NT2/D1 (cell line): ENCODE measurements around the gene RNF130.

Experiments used
- YY1 ChIP-seq: IDR thresholded peaks from 2 replicates; pipeline ENCODE4 v1.6.1; 2011; ENCODE audit not compliant: insufficient read length, insufficient read depth
- ZNF274 ChIP-seq: IDR thresholded peaks from 2 replicates; pipeline ENCODE4 v1.6.1; 2011; ENCODE audit warnings: mild to moderate bottlenecking, low read depth, low read length

DNA sequence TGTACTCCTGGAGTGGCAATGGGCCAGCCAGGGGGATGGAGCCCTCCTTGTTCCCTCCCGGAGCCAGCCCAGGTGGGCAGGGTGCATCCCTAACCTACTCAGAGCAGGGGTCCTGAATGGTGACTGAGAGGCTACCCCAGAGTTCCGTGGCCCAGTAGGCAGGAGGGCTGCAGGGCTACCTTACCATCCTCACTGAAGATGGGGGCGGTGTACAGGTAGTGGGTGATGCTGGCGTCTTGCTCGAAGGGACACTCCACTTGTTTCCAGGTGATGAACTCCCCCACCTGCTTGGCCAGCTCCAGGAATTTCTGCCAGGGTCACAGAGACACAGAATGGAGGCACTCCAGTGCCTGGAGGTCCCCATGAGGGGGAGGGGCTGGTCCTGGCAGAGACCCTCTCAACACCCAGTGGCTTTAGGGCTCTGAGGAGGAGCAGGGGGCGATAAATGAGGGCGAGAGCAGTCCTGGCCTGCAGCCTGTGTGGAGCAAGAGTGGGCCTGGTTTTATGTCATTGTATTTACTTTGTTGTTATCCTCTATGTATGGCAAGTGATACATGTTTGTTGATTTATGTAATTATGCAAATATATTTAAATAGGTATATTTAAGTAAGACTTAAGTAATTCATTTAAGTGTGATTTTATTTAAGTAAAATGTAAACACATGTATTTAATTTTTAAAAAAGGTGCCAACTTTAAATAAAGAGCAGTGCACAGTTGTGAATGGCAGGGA, 39.9 kb upstream of the RNF130 start:
- TF ChIP-seq YY1 = no peak
- no peak for TF ChIP-seq ZNF274
